H1 (cell line): ENCODE data around the gene TYSND1. TPM values are rescaled to one million over a fixed set of nuclear protein-coding genes. Genes with fewer than 3 reads are reported as not detected.

Source experiments
- CTCF ChIA-PET: fragments of 300-600 bp; sonication (Branson Sonifier 250); formaldehyde crosslinking; loops from one replicate; lab custom pipeline; 2021; ENCODE audit not compliant: partially characterized antibody; lab: Charles Lee
- POLR2A ChIA-PET: fragments of 300-600 bp; sonication (Branson Sonifier 250); formaldehyde crosslinking; loops from one replicate; lab custom pipeline; 2021; ENCODE audit warnings: inconsistent platforms; ENCODE audit not compliant: partially characterized antibody; lab: Charles Lee
- DNase-seq, 2 experiments: peaks; one replicate each; pipeline versions ENCODE4 v3.0.0 to v3.0.0-alpha.2; 2010 to 2022; ENCODE audit warnings: low spot score in 2 of 2, low read depth in 1 of 2, mixed read lengths in 1 of 2
- FAIRE-seq: peaks from 2 replicates; lab custom pipeline; 2011; peaks lifted over from hg19 to GRCh38; lab: Jason Lieb, UNC
- H2AFZ ChIP-seq: 2 replicates; pipeline ENCODE4 v1.8.1; 2012; ENCODE audit warnings: low read length, inconsistent platforms
- H2AK5ac ChIP-seq: 2 replicates; pipeline ENCODE4 v1.6.1; 2013; ENCODE audit warnings: low read depth, low read length
- H2BK120ac ChIP-seq: replicated peaks from 2 replicates; pipeline ENCODE3; 2013; ENCODE audit warnings: low read depth, low read length, inconsistent platforms
- H2BK12ac ChIP-seq: 2 replicates; pipeline ENCODE4 v1.6.1; 2013; ENCODE audit warnings: low read depth, low read length
- H2BK15ac ChIP-seq: 2 replicates; pipeline ENCODE4 v1.6.1; 2013; ENCODE audit warnings: low read length
- H2BK20ac ChIP-seq: 2 replicates; pipeline ENCODE4 v1.6.1; 2013; ENCODE audit warnings: low read length
- H2BK5ac ChIP-seq: 2 replicates; pipeline ENCODE4 v1.6.1; 2013; ENCODE audit warnings: low read depth, low read length
- H3K14ac ChIP-seq: 2 replicates; pipeline ENCODE4 v1.6.1; 2013; ENCODE audit warnings: inconsistent platforms; ENCODE audit not compliant: insufficient read length
- H3K18ac ChIP-seq: 2 replicates; pipeline ENCODE4 v1.6.1; 2013; ENCODE audit warnings: low read length; ENCODE audit errors: extremely low read depth
- H3K23ac ChIP-seq: 2 replicates; pipeline ENCODE4 v1.6.1; 2013; ENCODE audit warnings: inconsistent platforms; ENCODE audit not compliant: insufficient read length
- H3K23me2 ChIP-seq: 2 replicates; pipeline ENCODE4 v1.6.1; 2013; ENCODE audit warnings: low read depth, low read length
- H3K27ac ChIP-seq: 2 replicates; pipeline ENCODE4 v1.6.1; 2011; ENCODE audit warnings: low read depth, low read length, inconsistent platforms
- H3K27me3 ChIP-seq, 4 experiments: replicated peaks in 1 of 4; 1 replicate in 1 of 4; 2 replicates in 3 of 4; pipeline versions ENCODE4 v1.6.1 to v1.8.1; 2011 to 2013; ENCODE audit warnings: low read length in 3 of 4, mild to moderate bottlenecking in 3 of 4, inconsistent platforms in 2 of 4, mixed read lengths in 2 of 4, moderate library complexity in 1 of 4; ENCODE audit not compliant: control insufficient read depth in 3 of 4, insufficient read depth in 3 of 4; ENCODE audit errors: extremely low read depth in 1 of 4
- H3K36me3 ChIP-seq, 4 experiments: 2 replicates each; pipeline versions ENCODE4 v1.6.1 to v1.8.1; 2011 to 2013; ENCODE audit warnings: mild to moderate bottlenecking in 4 of 4, low read length in 3 of 4, moderate library complexity in 2 of 4, control low read depth in 1 of 4, inconsistent platforms in 1 of 4; ENCODE audit not compliant: insufficient read depth in 4 of 4, control insufficient read depth in 2 of 4
- H3K4ac ChIP-seq: replicated peaks from 2 replicates; pipeline ENCODE3; 2013; ENCODE audit warnings: low read length, low read depth, mixed read lengths, inconsistent platforms; ENCODE audit not compliant: insufficient read length
- H3K4me1 ChIP-seq, 4 experiments: replicated peaks in 1 of 4; 1 replicate in 1 of 4; 2 replicates in 3 of 4; pipeline versions ENCODE4 v1.6.1 to v1.8.1; 2011 to 2013; ENCODE audit warnings: low read length in 3 of 4, inconsistent platforms in 2 of 4, mixed read lengths in 1 of 4; ENCODE audit not compliant: insufficient read depth in 4 of 4, control insufficient read depth in 3 of 4
- H3K4me2 ChIP-seq, 2 experiments: 2 replicates each; pipeline versions ENCODE4 v1.6.1 to v1.8.1; 2011 to 2013; ENCODE audit warnings: low read depth in 2 of 2, low read length in 2 of 2, control low read depth in 1 of 2, inconsistent platforms in 1 of 2, mild to moderate bottlenecking in 1 of 2; ENCODE audit not compliant: insufficient read depth in 1 of 2
- H3K4me3 ChIP-seq, 4 experiments: fragments of 200-600, 300-600 bp in 1 of 4; sonication (generic), shearing (Covaris generic), sonication (Bioruptor Twin) in 1 of 4; 2 replicates each; pipeline versions ENCODE4 v1.5.1 to v1.8.1; 2011 to 2016; ENCODE audit warnings: low read length in 4 of 4, low read depth in 3 of 4, control low read depth in 2 of 4, inconsistent platforms in 2 of 4, mild to moderate bottlenecking in 2 of 4, mixed read lengths in 1 of 4, moderate library complexity in 1 of 4; ENCODE audit not compliant: insufficient read depth in 2 of 4; ENCODE audit errors: extremely low read depth in 1 of 4
- H3K56ac ChIP-seq: replicated peaks from 2 replicates; pipeline ENCODE3; 2013; ENCODE audit warnings: low read depth, mild to moderate bottlenecking, mixed read lengths, low read length, inconsistent platforms; ENCODE audit not compliant: insufficient read length
- H3K79me1 ChIP-seq: 2 replicates; pipeline ENCODE4 v1.6.1; 2013; ENCODE audit warnings: low read depth, low read length, control low read depth
- H3K79me2 ChIP-seq, 2 experiments: 2 replicates each; pipeline versions ENCODE4 v1.6.1 to v1.8.1; 2012 to 2013; ENCODE audit warnings: low read length in 2 of 2, mild to moderate bottlenecking in 2 of 2, inconsistent platforms in 1 of 2; ENCODE audit not compliant: insufficient read depth in 2 of 2, control insufficient read depth in 1 of 2
- H3K9ac ChIP-seq, 4 experiments: replicated peaks in 1 of 4; 1 replicate in 1 of 4; 2 replicates in 3 of 4; pipeline versions ENCODE4 v1.6.1 to v1.8.1; 2011 to 2013; ENCODE audit warnings: low read depth in 3 of 4, low read length in 3 of 4, control low read depth in 2 of 4, mild to moderate bottlenecking in 2 of 4, moderate library complexity in 2 of 4, inconsistent platforms in 1 of 4; ENCODE audit errors: extremely low read depth in 1 of 4
- H3K9me3 ChIP-seq, 2 experiments: 2 replicates each; pipeline versions ENCODE4 v1.6.1 to v1.8.1; 2012 to 2013; ENCODE audit warnings: mild to moderate bottlenecking in 2 of 2, moderate library complexity in 2 of 2, control low read depth in 1 of 2, inconsistent platforms in 1 of 2, low read depth in 1 of 2, low read length in 1 of 2, mixed read lengths in 1 of 2; ENCODE audit not compliant: insufficient read depth in 2 of 2
- H4K20me1 ChIP-seq, 2 experiments: replicated peaks in 1 of 2; 2 replicates each; pipeline versions ENCODE3 to v1.8.1; 2011 to 2013; ENCODE audit warnings: inconsistent platforms in 2 of 2, low read length in 2 of 2, mild to moderate bottlenecking in 1 of 2; ENCODE audit not compliant: insufficient read depth in 2 of 2, control insufficient read depth in 1 of 2
- H4K5ac ChIP-seq: 2 replicates; pipeline ENCODE4 v1.6.1; 2013; ENCODE audit warnings: low read length, low read depth, mixed read lengths, inconsistent platforms; ENCODE audit not compliant: insufficient read length
- H4K8ac ChIP-seq: 2 replicates; pipeline ENCODE4 v1.8.0; 2013; ENCODE audit warnings: mild to moderate bottlenecking, moderate library complexity, low read length, inconsistent platforms; ENCODE audit not compliant: insufficient read depth; ENCODE audit errors: extremely low read depth
- H4K91ac ChIP-seq: replicated peaks from 2 replicates; pipeline ENCODE3; 2013; ENCODE audit warnings: low read length, mixed read lengths, inconsistent platforms; ENCODE audit not compliant: insufficient read length
- BRCA1 ChIP-seq: IDR thresholded peaks from 2 replicates; pipeline ENCODE4 v1.6.1; 2012; ENCODE audit warnings: low read depth, low read length, improper control_type of control experiment
- CTBP2 ChIP-seq: IDR thresholded peaks from 2 replicates; pipeline ENCODE4 v1.7.0; 2011; ENCODE audit warnings: borderline replicate concordance, mild to moderate bottlenecking, moderate library complexity, mixed read lengths, low read length; ENCODE audit not compliant: insufficient read depth, insufficient read length
- EGR1 ChIP-seq: IDR thresholded peaks from 2 replicates; pipeline ENCODE4 v1.6.1; 2011; ENCODE audit warnings: low read depth, low read length, borderline replicate concordance
- JUN ChIP-seq: IDR thresholded peaks from 2 replicates; pipeline ENCODE4 v1.6.1; 2011; ENCODE audit warnings: low read depth, mild to moderate bottlenecking, improper control_type of control experiment, low read length
- KDM4A ChIP-seq: IDR thresholded peaks from one replicate; pipeline ENCODE4 v1.7.1; 2012; ENCODE audit warnings: low read depth, mild to moderate bottlenecking, moderate library complexity, low read length, inconsistent platforms; ENCODE audit not compliant: severe bottlenecking
- POLR2AphosphoS5 ChIP-seq: IDR thresholded peaks from 2 replicates; pipeline ENCODE4 v1.6.1; 2011; ENCODE audit warnings: low read depth, low read length
- RBBP5 ChIP-seq: IDR thresholded peaks from 2 replicates; pipeline ENCODE4 v1.7.1; 2012; ENCODE audit warnings: low read depth, mild to moderate bottlenecking, inconsistent platforms, low read length, moderate library complexity, borderline replicate concordance
- RFX5 ChIP-seq: IDR thresholded peaks from 2 replicates; pipeline ENCODE4 v1.6.1; 2011; ENCODE audit warnings: low read depth, low read length, improper control_type of control experiment, borderline replicate concordance
- SAP30 ChIP-seq: fragments of 300-600 bp; sonication (generic); IDR thresholded peaks from 2 replicates; pipeline ENCODE4 v1.7.1; 2012; ENCODE audit warnings: low read length, moderate library complexity, mild to moderate bottlenecking, inconsistent platforms; ENCODE audit not compliant: insufficient read depth, insufficient replicate concordance
- SP4 ChIP-seq: IDR thresholded peaks from 2 replicates; pipeline ENCODE4 v1.6.1; 2012; ENCODE audit warnings: low read length, inconsistent platforms
- TEAD4 ChIP-seq: IDR thresholded peaks from 2 replicates; pipeline ENCODE4 v1.6.1; 2012; ENCODE audit warnings: low read depth, low read length, inconsistent platforms, mixed read lengths
- ZNF274 ChIP-seq: IDR thresholded peaks from 2 replicates; pipeline ENCODE4 v1.7.0; 2012; ENCODE audit warnings: low read length, borderline replicate concordance; ENCODE audit errors: extremely low read depth
- WGBS, 2 experiments: shearing (Covaris generic) in 1 of 2; methylation state at CpG; one replicate each; pipeline versions ENCODE4 v1.1.6 to v1.1.7; 2013 to 2015; ENCODE audit warnings: low lambda C conversion rate in 2 of 2, mixed read lengths in 2 of 2, inconsistent platforms in 1 of 2, low coverage in 1 of 2, missing lambda C conversion rate in 1 of 2; ENCODE audit not compliant: insufficient replicate concordance in 2 of 2, insufficient coverage in 1 of 2, insufficient read length in 1 of 2; ENCODE audit errors: extremely low coverage in 1 of 2, missing lambda C conversion rate in 1 of 2; 5-methylcytosine and 5-hydroxymethylcytosine counted together
- polyA plus RNA-seq, 7 experiments: library from polyadenylated mRNA; depleted of rRNA in 3 of 7; stranded (reverse) in 5 of 7; unstranded in 2 of 7; fragments of >200 nt in 5 of 7; fragments of 200-250 nt in 2 of 7; gene quantifications; 1 replicate in 5 of 7; 2 replicates in 1 of 7; 4 replicates in 1 of 7; pipeline versions ENCODE4 v1.2.1 to v1.2.3, GENCODE V29; 2011 to 2013; ENCODE audit warnings: missing spikeins in 2 of 7, mixed read lengths in 2 of 7
- total RNA-seq: library from RNA; stranded (reverse); fragmentation: NEBNext Ultra II Directional; extraction: Animal tissue kit (Norgen Biotek cat#: 25700); gene quantifications from 2 replicates; pipeline ENCODE4 v1.2.1, GENCODE V29; 2021
- TF ChIP-seq, protein P1 (sequence below): IDR thresholded peaks from 2 replicates; pipeline ENCODE4 v1.6.1; 2011; ENCODE audit warnings: low read depth, mild to moderate bottlenecking, low read length; ENCODE audit not compliant: insufficient read depth

TYSND1 gene
- total and polyA plus RNA-seq, 2 of the 8 experiments (the other 6 are each of a cell fraction or from before 2014, with no cell fraction given): 11.9 to 15.0 TPM

DNA sequence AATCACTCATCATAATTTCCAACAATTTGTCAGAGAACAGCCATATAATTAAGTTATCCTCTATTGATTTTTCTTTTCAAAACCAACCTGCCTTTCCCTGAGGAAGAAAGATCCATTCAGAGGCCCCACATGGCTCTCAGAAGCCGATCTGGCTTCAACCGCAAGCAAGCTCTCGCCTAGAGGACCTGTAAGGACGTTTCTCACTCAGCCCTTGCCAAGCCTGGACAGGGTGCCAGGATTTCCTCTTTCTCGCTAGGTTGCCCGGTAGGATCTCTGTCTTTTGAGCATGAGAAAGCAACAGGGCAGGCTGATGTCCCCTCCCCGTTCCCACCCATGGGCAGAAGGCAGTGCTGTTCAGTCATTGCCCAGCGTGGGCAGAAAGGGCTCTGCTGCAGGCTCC, 26.9 kb downstream of the TYSND1 start:
- H2BK120ac ChIP-seq: no peak overlapping the region
- H4K5ac ChIP-seq: no peak overlapping the region
- no peak overlapping the region for H2BK5ac ChIP-seq
- H3K18ac ChIP-seq: no peak overlapping the region
- no peak overlapping the region for H3K4me3 ChIP-seq
- H3K79me1 ChIP-seq: no peaks in the 10 kb centered on the region
- WGBS, 2 experiments: 81% methylated on average over 8 of the region's 8 CpGs; no CpG with 5 or more reads in 1 of the 2 experiments
- no peaks in the 10 kb centered on the region for H3K79me2 ChIP-seq
- no peaks in the 10 kb centered on the region; a peak in 1 of 7 replicates for H3K4me1 ChIP-seq
- no peak overlapping the region for H3K9ac ChIP-seq
- no peak overlapping the region for H2AFZ ChIP-seq
- FAIRE-seq: no peak
- H3K23ac ChIP-seq: no peak overlapping the region
- ChIA-PET POLR2A (interaction anchor here (1.3 kb wide), 1 partner anchor 10 kb away, joined by 3 read pairs; no protein-coding TSS in a partner anchor), CTCF (interaction anchor here (1.2 to 11.0 kb wide), 5 partner anchors 9 to 329 kb away, joined by 3 to 155 read pairs (median 51); partner anchors contain the start of gene TYSND1)
- no peak overlapping the region for H3K56ac ChIP-seq
- H3K4me2 ChIP-seq: no peak overlapping the region
- H3K27me3 ChIP-seq: no peaks in the 10 kb centered on the region
- no peak overlapping the region for H3K14ac ChIP-seq
- no peaks in the 10 kb centered on the region for H3K23me2 ChIP-seq
- H3K4ac ChIP-seq: no peak overlapping the region
- no peak overlapping the region for H2BK12ac ChIP-seq
- H4K8ac ChIP-seq: no peak overlapping the region
- H2BK20ac ChIP-seq: no peak overlapping the region
- TF ChIP-seq TEAD4 (no peak), CTBP2 (no peak), RBBP5 (no peak), EGR1 (no peak), JUN (no peak), SAP30 (no peak), RFX5 (no peak), KDM4A (no peak), SP4 (no peak), BRCA1 (no peak), ZNF274 (no peak), POLR2AphosphoS5 (no peak)
- TF ChIP-seq, protein P1, sequence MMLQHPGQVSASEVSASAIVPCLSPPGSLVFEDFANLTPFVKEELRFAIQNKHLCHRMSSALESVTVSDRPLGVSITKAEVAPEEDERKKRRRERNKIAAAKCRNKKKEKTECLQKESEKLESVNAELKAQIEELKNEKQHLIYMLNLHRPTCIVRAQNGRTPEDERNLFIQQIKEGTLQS: no peak
- H4K91ac ChIP-seq: no peak overlapping the region
- no peak for DNase-seq
- H3K9me3 ChIP-seq: no peaks in the 10 kb centered on the region
- H2AK5ac ChIP-seq: no peak overlapping the region
- H3K36me3 ChIP-seq: no peaks in the 10 kb centered on the region; a peak in 1 of 8 replicates
- no peaks in the 10 kb centered on the region for H4K20me1 ChIP-seq
- H3K27ac ChIP-seq: no peak overlapping the region
- H2BK15ac ChIP-seq: no peak overlapping the region
